Neuronal stem cell (in vitro differentiated cells): ENCODE measurements around the gene CCDC93.

Source experiments
- DNase-seq: peaks from one replicate; pipeline ENCODE4 v3.0.0-alpha.2; 2013; ENCODE audit warnings: low spot score
- H2AFZ ChIP-seq: one replicate; pipeline ENCODE4 v1.6.1; 2013; ENCODE audit warnings: mild to moderate bottlenecking, low read length, inconsistent platforms
- H2AK5ac ChIP-seq: 2 replicates; pipeline ENCODE4 v1.6.1; 2013; ENCODE audit warnings: low read depth, mild to moderate bottlenecking, inconsistent platforms, low read length, moderate library complexity, mixed read lengths
- H2BK120ac ChIP-seq: 2 replicates; pipeline ENCODE4 v1.6.1; 2013; ENCODE audit warnings: low read depth, mild to moderate bottlenecking, inconsistent platforms, low read length, moderate library complexity, mixed read lengths
- H2BK12ac ChIP-seq: one replicate; pipeline ENCODE4 v1.6.1; 2013; ENCODE audit warnings: low read length, inconsistent platforms
- H2BK15ac ChIP-seq: 2 replicates; pipeline ENCODE4 v1.6.1; 2013; ENCODE audit warnings: mild to moderate bottlenecking, low read length, inconsistent platforms, mixed read lengths
- H2BK5ac ChIP-seq: one replicate; pipeline ENCODE4 v1.6.1; 2013; ENCODE audit warnings: inconsistent platforms, mild to moderate bottlenecking, low read length, moderate library complexity
- H3K14ac ChIP-seq: one replicate; pipeline ENCODE4 v1.6.1; 2013; ENCODE audit warnings: low read length, inconsistent platforms
- H3K18ac ChIP-seq: 2 replicates; pipeline ENCODE4 v1.6.1; 2013; ENCODE audit warnings: low read length, inconsistent platforms
- H3K23ac ChIP-seq: 2 replicates; pipeline ENCODE4 v1.6.1; 2013; ENCODE audit warnings: low read depth, mild to moderate bottlenecking, mixed read lengths, low read length, inconsistent platforms; ENCODE audit not compliant: poor library complexity
- H3K27ac ChIP-seq: replicated peaks from 3 replicates; pipeline ENCODE4 v1.5.1; 2013; ENCODE audit warnings: low read length, inconsistent platforms
- H3K27me3 ChIP-seq, 3 experiments: 2 replicates each; pipeline ENCODE4 v1.6.1; 2013; ENCODE audit warnings: low read length in 3 of 3, mild to moderate bottlenecking in 2 of 3, inconsistent platforms in 1 of 3, low read depth in 1 of 3, mixed read lengths in 1 of 3, moderate library complexity in 1 of 3; ENCODE audit not compliant: control insufficient read depth in 3 of 3, insufficient read depth in 3 of 3
- H3K36me3 ChIP-seq, 2 donors: replicated peaks in 1 of 2; 2 replicates each; pipeline ENCODE4 v1.6.1; 2013; ENCODE audit warnings: low read length in 2 of 2; ENCODE audit not compliant: control insufficient read depth in 2 of 2, insufficient read depth in 2 of 2
- H3K4ac ChIP-seq: 2 replicates; pipeline ENCODE4 v1.6.1; 2013; ENCODE audit warnings: inconsistent platforms, mild to moderate bottlenecking, low read length, moderate library complexity
- H3K4me1 ChIP-seq, 2 donors: 1 replicate in 1 of 2; 2 replicates in 1 of 2; pipeline ENCODE4 v1.6.1; 2013; ENCODE audit warnings: low read length in 2 of 2, low read depth in 1 of 2; ENCODE audit not compliant: control insufficient read depth in 2 of 2, insufficient read depth in 1 of 2
- H3K4me2 ChIP-seq: one replicate; pipeline ENCODE4 v1.6.1; 2013; ENCODE audit warnings: mild to moderate bottlenecking, low read length, inconsistent platforms; ENCODE audit not compliant: insufficient read depth, poor library complexity, severe bottlenecking
- H3K4me3 ChIP-seq, 2 donors: 2 replicates each; pipeline ENCODE4 v1.5.1; 2013; ENCODE audit warnings: low read length in 2 of 2, mild to moderate bottlenecking in 2 of 2, inconsistent platforms in 1 of 2, moderate library complexity in 1 of 2
- H3K79me1 ChIP-seq: one replicate; pipeline ENCODE4 v1.6.1; 2013; ENCODE audit warnings: low read depth, mild to moderate bottlenecking, inconsistent platforms, low read length, moderate library complexity
- H3K9ac ChIP-seq: one replicate; pipeline ENCODE4 v1.6.1; 2013; ENCODE audit warnings: mild to moderate bottlenecking, low read depth, low read length, inconsistent platforms; ENCODE audit not compliant: poor library complexity
- H3K9me3 ChIP-seq, 2 donors: replicated peaks in 1 of 2; 2 replicates each; pipeline versions ENCODE3 to v1.6.1; 2013; ENCODE audit warnings: low read length in 2 of 2, mild to moderate bottlenecking in 2 of 2, inconsistent platforms in 1 of 2, low read depth in 1 of 2, mixed read lengths in 1 of 2, moderate library complexity in 1 of 2; ENCODE audit not compliant: control insufficient read depth in 2 of 2, insufficient read depth in 1 of 2
- H4K8ac ChIP-seq: one replicate; pipeline ENCODE4 v1.6.1; 2013; ENCODE audit warnings: low read depth, mild to moderate bottlenecking, inconsistent platforms, low read length, moderate library complexity
- H4K91ac ChIP-seq: one replicate; pipeline ENCODE4 v1.6.1; 2013; ENCODE audit warnings: low read length, low read depth, mild to moderate bottlenecking, inconsistent platforms; ENCODE audit not compliant: poor library complexity
- WGBS, 2 donors: extraction: QIAGEN DNeasy Blood & Tissue Kit; methylation state at CpG; one replicate each; pipeline ENCODE4 v1.1.7; 2013; ENCODE audit warnings: missing lambda C conversion rate in 2 of 2, mixed read lengths in 1 of 2; ENCODE audit not compliant: insufficient read length in 2 of 2, insufficient replicate concordance in 1 of 2; ENCODE audit errors: extremely low coverage in 2 of 2; 5-methylcytosine and 5-hydroxymethylcytosine counted together

The CCDC93 gene

DNA sequence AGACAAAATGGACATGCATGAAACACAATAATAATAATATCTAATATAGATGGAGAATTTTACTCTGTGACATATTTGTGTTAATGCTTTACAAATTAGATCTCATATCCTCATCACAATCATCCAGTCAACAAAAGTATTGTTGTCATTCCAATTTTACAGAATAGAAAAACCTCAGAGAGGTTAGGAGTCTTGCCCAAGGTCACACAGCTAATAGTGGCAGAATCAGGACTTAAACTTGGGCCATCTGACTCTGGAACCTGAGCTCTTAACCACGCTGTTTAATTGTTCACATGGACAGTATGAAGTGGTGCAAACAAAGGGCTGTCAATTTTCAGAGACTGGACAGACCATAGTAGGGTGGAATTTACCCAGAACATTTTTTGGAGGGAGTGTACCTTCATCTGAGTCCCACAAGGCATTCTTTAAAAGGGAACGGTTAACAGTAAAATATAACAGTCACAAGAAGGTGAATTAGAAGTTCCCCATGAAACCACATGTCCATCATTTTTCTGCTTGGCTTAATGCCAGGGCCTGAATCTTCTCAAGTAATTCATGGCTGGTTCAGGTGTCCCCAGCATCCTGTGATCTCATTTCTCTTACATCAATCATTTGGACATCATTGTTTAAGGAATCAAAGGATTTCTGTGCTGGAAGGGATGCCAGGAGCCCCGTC, 35.4 kb upstream of the CCDC93 start:
- no peak overlapping the region for H2AK5ac ChIP-seq
- H3K36me3 ChIP-seq: no peaks in the 10 kb centered on the region
- H2BK12ac ChIP-seq: no peak overlapping the region
- no peak overlapping the region for H3K27ac ChIP-seq
- no peak overlapping the region for H3K4ac ChIP-seq
- no peak for DNase-seq
- H3K14ac ChIP-seq: no peak overlapping the region
- no peak overlapping the region for H3K4me2 ChIP-seq
- H3K4me3 ChIP-seq: no peak overlapping the region
- H3K23ac ChIP-seq: no peak overlapping the region
- no peak overlapping the region for H4K91ac ChIP-seq
- no peak overlapping the region for H2AFZ ChIP-seq
- no peaks in the 10 kb centered on the region for H3K79me1 ChIP-seq
- H3K18ac ChIP-seq: no peak overlapping the region
- peaks cover 0 to 56% (median 0%) of the 10 kb centered on the region in 3 experiments for H3K27me3 ChIP-seq
- no peak overlapping the region for H4K8ac ChIP-seq
- H2BK120ac ChIP-seq: no peak overlapping the region
- no peak overlapping the region for H2BK5ac ChIP-seq
- no peak overlapping the region for H3K9ac ChIP-seq
- H3K4me1 ChIP-seq: peaks cover 0 to 5% of the 10 kb centered on the region in 2 donors
- no peak overlapping the region for H2BK15ac ChIP-seq
- WGBS, 2 donors: no CpG with 5 or more reads among the region's 3 CpGs
- H3K9me3 ChIP-seq: no peaks in the 10 kb centered on the region

DNA sequence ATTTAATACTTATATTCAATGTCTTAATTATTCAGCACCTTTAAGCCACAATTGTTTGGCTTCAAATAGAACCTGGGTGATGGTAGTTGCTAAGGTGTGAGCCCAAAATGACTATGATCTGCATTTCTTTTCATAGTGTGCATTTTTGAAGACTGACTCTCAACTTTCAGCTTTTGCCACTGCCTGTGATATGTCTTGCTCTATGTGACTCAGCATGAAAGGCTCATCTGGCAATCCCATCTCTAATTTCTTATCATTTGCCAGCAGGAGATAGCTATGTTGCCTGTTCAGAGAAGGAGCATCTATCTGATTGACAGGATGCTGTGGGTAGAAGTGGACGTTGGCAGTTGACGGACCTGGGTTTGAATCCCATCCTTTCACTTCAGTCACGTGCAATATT, 34.5 kb upstream of the CCDC93 start:
- H3K9ac ChIP-seq: no peak overlapping the region
- H3K4me1 ChIP-seq: peaks cover 0 to 5% of the 10 kb centered on the region in 2 donors
- H3K4me3 ChIP-seq: no peak overlapping the region
- H2BK12ac ChIP-seq: no peak overlapping the region
- no peaks in the 10 kb centered on the region for H3K36me3 ChIP-seq
- no peaks in the 10 kb centered on the region for H3K9me3 ChIP-seq
- H2BK120ac ChIP-seq: no peak overlapping the region
- H2BK15ac ChIP-seq: no peak overlapping the region
- H3K4ac ChIP-seq: no peak overlapping the region
- H2AFZ ChIP-seq: no peak overlapping the region
- H4K91ac ChIP-seq: no peak overlapping the region
- no peak overlapping the region for H2AK5ac ChIP-seq
- no peak overlapping the region for H3K27ac ChIP-seq
- WGBS, 2 donors: no CpG with 5 or more reads among the region's 3 CpGs
- H3K4me2 ChIP-seq: no peak overlapping the region
- DNase-seq: no peak
- H4K8ac ChIP-seq: no peak overlapping the region
- no peak overlapping the region for H3K18ac ChIP-seq
- H3K27me3 ChIP-seq: peaks cover 0 to 49% (median 0%) of the 10 kb centered on the region in 3 experiments
- H3K79me1 ChIP-seq: no peaks in the 10 kb centered on the region
- no peak overlapping the region for H3K23ac ChIP-seq
- no peak overlapping the region for H3K14ac ChIP-seq
- H2BK5ac ChIP-seq: no peak overlapping the region

DNA sequence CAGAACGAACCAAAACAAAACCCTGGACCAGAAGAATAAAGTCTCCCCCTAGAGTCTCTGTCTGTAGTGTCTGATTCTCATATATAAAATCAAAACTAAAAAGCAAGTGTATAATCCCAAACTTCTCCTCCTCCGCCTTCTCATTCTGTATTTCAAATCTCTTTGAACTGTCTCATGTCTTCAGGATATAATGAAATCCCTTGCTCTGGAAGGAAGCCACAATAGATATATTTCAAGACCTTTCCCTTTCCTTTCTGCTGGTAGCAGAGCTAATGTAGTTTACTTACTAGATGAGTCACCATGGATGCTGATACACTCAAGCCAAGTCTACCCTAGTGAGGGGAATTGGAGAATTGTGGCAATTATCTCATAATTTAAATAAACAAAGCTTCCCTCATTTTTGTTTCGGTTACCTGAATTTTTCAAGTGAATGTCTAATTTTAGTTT, 33.5 kb upstream of the CCDC93 start:
- Histone ChIP-seq H3K23ac (no peak overlapping the region), H4K91ac (no peak overlapping the region), H3K4ac (no peak overlapping the region), H3K9ac (no peak overlapping the region), H3K18ac (no peak overlapping the region), H3K4me2 (no peak overlapping the region), H3K27ac (no peak overlapping the region), H2BK5ac (no peak overlapping the region), H3K4me1 (peaks cover 0 to 5% of the 10 kb centered on the region in 2 donors), H3K36me3 (no peaks in the 10 kb centered on the region), H3K79me1 (no peaks in the 10 kb centered on the region), H3K27me3 (peaks cover 0 to 39% (median 0%) of the 10 kb centered on the region in 3 experiments), H2AK5ac (no peak overlapping the region), H2BK12ac (no peak overlapping the region), H4K8ac (no peak overlapping the region), H2AFZ (no peak overlapping the region), H2BK15ac (no peak overlapping the region), H3K9me3 (no peaks in the 10 kb centered on the region), H3K4me3 (no peak overlapping the region), H3K14ac (no peak overlapping the region), H2BK120ac (no peak overlapping the region)
- DNase-seq: no peak
- no CpG with 5 or more reads among the region's 3 CpGs for WGBS, 2 donors

DNA sequence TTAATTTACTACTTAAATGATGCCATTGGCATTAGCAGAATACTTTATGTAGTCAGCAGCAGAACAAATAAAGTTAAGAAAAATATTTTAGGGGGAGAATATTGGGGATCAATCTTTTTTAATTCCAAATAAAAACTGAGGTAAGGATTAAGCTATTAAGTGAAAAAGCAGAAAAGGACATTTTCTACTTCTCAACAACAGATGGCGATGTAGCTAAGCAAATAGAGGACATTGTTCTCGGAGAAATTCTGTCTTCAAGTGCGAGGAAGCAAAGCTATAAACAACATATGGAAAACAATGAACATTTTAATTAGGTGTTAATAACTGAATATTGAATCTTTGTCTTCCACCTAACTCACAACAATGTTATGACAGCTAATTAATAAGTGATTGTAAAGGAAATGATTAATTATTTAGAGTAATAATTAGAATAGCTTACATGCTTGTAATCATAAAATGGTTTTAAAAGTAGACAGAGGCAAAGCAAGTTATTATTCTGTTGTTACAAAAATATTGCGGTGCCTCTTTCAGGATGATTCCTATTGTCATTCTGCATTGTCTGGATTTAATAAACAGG, 32.9 kb upstream of the CCDC93 start:
- Histone ChIP-seq H3K4me2 (no peak overlapping the region), H4K91ac (no peak overlapping the region), H3K27me3 (peaks cover 0 to 36% (median 0%) of the 10 kb centered on the region in 3 experiments), H3K27ac (no peak overlapping the region), H4K8ac (no peak overlapping the region), H2BK12ac (no peak overlapping the region), H3K9me3 (no peaks in the 10 kb centered on the region), H2BK120ac (no peak overlapping the region), H3K36me3 (no peaks in the 10 kb centered on the region), H3K4me1 (peaks cover 0 to 5% of the 10 kb centered on the region in 2 donors), H2BK5ac (no peak overlapping the region), H3K18ac (no peak overlapping the region), H3K14ac (no peak overlapping the region), H2BK15ac (no peak overlapping the region), H3K4ac (no peak overlapping the region), H3K79me1 (no peaks in the 10 kb centered on the region), H3K23ac (no peak overlapping the region), H3K4me3 (no peak overlapping the region), H2AFZ (no peak overlapping the region), H2AK5ac (no peak overlapping the region), H3K9ac (no peak overlapping the region)
- WGBS, 2 donors: no CpG with 5 or more reads among the region's 4 CpGs
- DNase-seq: no peak
